Endothelial cell of hepatic sinusoid (primary cell): Measurements from ENCODE around the gene EDC4.
"Not testable (repeated sequence)": the region's sequence is repeated elsewhere in the genome, so short reads cannot be mapped to it uniquely, and the experiment has no call there.

Source experiments
- in situ Hi-C: cut with HindIII; loops from 2 replicates; pipeline ENCODE4 v1.10.0; 2017; ENCODE audit warnings: low sequenced_read_pairs

The EDC4 gene

GRCh38 chr16:67892899-67893742, 20.3 kb downstream of the EDC4 start, which contains the start of gene PSKH1:
TSS of gene PSKH1 (plus strand) at chr16:67893254. CDS start at chr16:67908750, 15,496 bp downstream.
- in situ Hi-C loops = loop anchor here (25.0 kb wide), 1 partner anchor 169 kb away; no protein-coding TSS in a partner anchor

GRCh38 chr16:67893743-67894399, 21.0 kb downstream of the EDC4 start:
- in situ Hi-C loops = loop anchor here (25.0 kb wide), 1 partner anchor 168 kb away; no protein-coding TSS in a partner anchor

GRCh38 chr16:67897231-67897630, 24.4 kb downstream of the EDC4 start:
- in situ Hi-C loops = loop anchor here (25.0 kb wide), 1 partner anchor 165 kb away; no protein-coding TSS in a partner anchor

DNA sequence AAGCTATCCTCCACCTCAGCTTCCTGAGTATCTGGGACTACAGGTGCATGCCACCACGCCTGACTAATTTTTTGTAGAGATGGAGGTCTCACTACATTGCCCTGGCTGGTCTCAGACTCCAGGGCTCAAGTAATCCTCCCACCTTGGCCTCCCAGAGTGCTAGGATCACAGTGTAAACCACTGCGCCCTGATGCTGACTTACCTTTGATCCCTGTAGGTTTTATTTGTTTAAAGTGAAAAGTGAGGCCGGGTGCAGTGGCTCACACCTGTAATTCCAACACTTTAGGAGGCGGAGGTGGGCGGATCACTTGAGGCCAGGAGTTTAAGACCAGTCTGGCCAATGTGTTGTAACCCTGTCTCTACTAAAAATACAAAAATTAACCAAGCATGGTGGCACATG, 28.9 kb downstream of the EDC4 start:
- in situ Hi-C loops = no loop called here

DNA sequence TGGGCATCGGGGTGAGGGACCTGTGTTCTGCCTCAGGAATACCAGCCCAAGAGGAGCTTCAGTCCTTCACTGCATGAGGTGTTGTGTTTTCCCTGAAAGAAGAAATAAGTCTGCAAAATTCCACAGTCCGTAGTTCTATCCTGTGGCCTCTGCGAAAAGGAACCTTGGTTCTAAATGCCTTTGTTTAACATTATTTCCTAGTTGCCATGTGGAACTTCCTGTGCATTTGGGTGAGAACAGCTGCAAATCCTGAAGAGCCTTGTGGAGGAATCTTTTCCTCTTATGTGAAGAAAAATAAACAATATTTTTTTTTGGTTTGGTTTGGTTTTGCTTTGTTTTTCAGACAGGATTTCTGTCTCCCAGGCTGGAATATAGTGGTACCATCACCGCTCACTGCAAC, 30.0 kb downstream of the EDC4 start:
- in situ Hi-C loops = no loop called here

GRCh38 chr16:67907397-67908180, 34.7 kb downstream of the EDC4 start:
- in situ Hi-C loops = no loop called here

GRCh38 chr16:67909056-67909742, 36.3 kb downstream of the EDC4 start:
- in situ Hi-C loops = no loop called here

DNA sequence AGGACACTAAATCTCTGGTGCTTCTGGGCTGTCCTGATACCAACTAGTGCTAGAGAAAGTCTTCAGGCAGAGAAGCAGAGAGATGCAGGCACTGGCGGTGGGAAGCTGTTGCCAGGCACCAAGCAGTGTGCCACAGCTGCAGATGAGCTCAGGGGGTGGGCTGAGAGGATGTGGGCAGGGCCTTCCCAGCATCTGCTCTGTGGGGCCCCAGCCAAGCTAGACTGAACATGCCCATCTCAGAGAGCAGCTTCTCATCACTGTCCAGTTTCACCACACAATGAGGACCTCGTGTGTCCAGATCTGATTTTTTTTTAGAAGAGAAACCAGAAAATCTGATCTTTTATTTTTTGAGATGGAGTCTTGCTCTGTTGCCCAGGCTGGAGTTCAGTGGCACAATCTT, 37.3 kb downstream of the EDC4 start:
- in situ Hi-C loops = loop anchor here (5.0 kb wide), 1 partner anchor 88 kb away; no protein-coding TSS in a partner anchor

DNA sequence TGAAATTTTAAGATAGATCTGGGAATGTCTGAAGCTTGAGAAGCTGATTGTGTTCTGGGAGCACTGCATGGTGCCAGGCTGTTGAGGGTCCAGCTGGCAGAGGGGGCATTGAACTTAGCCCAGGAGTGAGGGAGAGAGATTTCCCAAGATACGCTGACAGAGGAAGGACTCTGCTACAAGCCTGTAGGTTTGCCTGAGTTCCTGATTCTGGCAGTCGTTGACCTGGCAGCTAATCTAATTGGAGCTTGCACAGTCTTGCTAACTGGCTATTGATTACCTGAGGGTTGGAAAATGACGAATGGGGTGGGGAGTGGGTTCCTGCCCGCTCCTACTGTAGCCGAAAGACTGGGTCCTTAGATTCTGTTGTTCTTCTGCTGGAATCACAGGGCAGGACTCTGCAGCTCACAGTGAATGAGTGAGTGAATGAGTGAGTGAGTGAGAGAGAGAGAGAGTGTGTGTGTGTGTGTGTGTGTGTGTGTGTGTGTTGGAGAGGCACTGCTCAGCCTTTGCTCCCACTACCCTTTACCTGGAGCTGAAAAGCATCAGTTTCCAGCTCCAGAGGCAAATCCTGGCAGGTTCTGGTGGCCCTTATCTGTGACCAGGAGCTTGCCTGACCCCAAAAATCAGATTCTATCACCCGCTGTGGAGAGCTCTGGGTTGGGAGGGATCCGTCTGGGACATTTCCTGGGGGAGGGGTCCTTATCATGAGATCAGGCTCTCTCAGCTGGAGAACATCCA, 42.1 kb downstream of the EDC4 start:
- in situ Hi-C loops = loop anchor here (5.0 kb wide), 1 partner anchor 93 kb away; no protein-coding TSS in a partner anchor

GRCh38 chr16:67915496-67915769, 42.6 kb downstream of the EDC4 start:
- in situ Hi-C loops = not testable (repeated sequence)

- in situ Hi-C loops = no loop called here
Observed at GRCh38 chr16:67915831-67916723, 43.2 kb downstream of the EDC4 start.

DNA sequence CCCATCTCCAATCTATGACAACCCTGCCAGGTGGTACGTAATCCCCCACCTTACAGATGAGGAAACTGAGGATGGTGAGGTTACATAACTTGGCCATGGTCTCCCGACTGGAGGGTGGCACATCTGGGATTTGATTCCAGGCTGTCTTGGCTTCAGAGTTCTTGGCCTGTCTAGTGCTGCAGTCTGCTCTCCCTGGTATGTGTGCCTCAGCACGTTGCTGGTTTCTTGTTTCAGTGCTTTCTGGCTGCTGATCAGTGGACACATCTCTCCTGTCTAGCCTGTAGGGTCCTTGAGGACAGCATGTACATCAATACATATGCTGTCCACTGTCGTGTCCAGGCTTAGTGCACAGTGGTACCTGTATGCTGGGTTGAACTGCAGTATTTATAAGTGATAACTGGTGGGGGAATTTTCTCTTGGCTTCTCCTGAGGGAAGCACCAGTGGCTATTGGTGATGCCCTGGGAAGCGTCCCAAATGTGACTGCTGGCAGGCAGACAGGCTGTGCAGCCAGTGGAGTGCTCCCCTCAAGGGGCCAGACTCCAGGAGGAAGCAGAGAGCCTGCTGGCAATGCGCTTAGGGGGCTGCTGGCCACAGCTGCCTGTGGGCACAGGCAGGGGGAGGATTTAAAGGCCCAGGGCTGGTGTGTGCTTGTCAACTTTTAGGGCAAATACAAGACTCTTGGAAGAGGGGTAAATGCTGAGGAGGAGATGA, 44.4 kb downstream of the EDC4 start:
- in situ Hi-C loops = no loop called here

GRCh38 chr16:67917852-67918236, 45.0 kb downstream of the EDC4 start:
- in situ Hi-C loops = no loop called here

- in situ Hi-C loops = no loop called here
Observed at GRCh38 chr16:67919622-67920221, 46.9 kb downstream of the EDC4 start.

DNA sequence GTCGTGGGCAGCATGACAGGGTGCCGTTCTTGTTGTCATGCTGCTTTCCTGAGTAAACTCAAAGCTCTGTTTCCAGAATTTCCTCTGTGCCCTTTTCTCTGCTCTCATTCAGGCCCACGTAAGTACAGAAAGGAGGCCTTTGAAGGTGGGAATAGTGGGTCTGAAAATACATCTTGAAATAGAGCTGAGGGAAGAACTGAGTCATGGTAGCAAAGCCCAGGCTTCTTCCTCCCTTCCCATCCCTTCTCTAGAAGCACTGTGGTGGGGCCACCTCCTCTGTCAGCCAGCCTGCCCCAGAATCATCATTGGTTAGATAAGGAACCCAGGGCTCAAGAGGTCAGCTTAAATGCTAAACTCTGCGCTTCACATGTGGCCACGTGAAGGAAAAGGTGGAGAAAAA, 49.4 kb downstream of the EDC4 start:
- in situ Hi-C loops = no loop called here

- in situ Hi-C loops = no loop called here
Observed at GRCh38 chr16:67922740-67923139, 49.9 kb downstream of the EDC4 start.

DNA sequence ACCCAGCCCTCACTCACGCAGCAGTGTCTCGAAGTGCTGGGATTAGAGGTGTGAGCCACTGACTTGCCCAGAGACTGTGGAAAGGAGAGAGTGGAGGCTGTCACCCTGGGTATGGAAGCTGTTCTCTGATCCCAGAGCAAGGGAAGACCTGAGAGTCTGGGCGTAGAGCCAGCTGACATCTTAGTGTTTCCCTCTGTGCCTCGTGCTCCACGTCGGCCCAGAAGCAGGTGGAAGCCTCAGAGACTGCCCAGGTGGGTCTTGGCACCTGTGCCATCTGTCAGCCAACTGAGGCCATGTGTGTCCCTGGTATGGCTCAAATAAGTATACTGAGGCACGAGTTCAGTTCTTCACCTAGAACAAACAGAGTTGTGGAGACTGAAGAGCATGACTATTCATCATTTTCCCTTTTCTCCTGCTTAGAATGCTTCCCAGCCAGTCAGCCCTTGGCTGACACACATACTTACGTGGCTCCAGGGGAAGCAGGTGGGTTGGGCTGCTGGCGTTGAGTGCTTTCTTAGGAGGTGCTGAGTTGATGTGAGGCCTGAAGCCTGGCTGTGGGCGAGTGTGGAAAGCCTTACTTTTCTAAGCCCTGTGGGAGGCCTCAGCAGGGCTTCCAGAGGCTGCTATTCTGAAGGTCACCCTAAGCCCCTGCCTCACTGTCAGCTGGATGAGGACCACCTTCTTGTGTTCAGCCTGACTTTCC, 50.7 kb downstream of the EDC4 start:
- in situ Hi-C loops = no loop called here
